Adipocyte (in vitro differentiated cells): Measurements from ENCODE around the gene SCT.

ENCODE experiments used
- DNase-seq: peaks from one replicate; pipeline ENCODE4 v3.0.0-alpha.2; 2015; ENCODE audit warnings: low read depth
- H3K27me3 ChIP-seq: replicated peaks from 2 replicates; pipeline ENCODE4 v1.7.0; 2013; ENCODE audit warnings: mild to moderate bottlenecking, low read length, moderate library complexity; ENCODE audit not compliant: control insufficient read depth, insufficient read depth
- H3K36me3 ChIP-seq: 2 replicates; pipeline ENCODE4 v1.7.0; 2013; ENCODE audit warnings: low read length, mild to moderate bottlenecking, moderate library complexity; ENCODE audit not compliant: control insufficient read depth, insufficient read depth, severe bottlenecking
- H3K4me1 ChIP-seq: 2 replicates; pipeline ENCODE4 v1.7.0; 2013; ENCODE audit warnings: mild to moderate bottlenecking, low read length, moderate library complexity; ENCODE audit not compliant: control insufficient read depth, insufficient read depth
- H3K4me3 ChIP-seq: 2 replicates; pipeline ENCODE4 v1.7.0; 2013; ENCODE audit warnings: mild to moderate bottlenecking, low read length, moderate library complexity
- H3K9ac ChIP-seq: 2 replicates; pipeline ENCODE4 v1.7.0; 2013; ENCODE audit warnings: mild to moderate bottlenecking, low read length, moderate library complexity
- H3K9me3 ChIP-seq: 2 replicates; pipeline ENCODE4 v1.7.0; 2013; ENCODE audit warnings: mild to moderate bottlenecking, low read length, moderate library complexity; ENCODE audit not compliant: control insufficient read depth

SCT gene

GRCh38 chr11:626475-627307 lies at the start of gene SCT:
Gene SCT (minus strand): TSS chr11:627181. CDS start chr11:627143, 38 bp downstream.
- no peaks in the 10 kb centered on the region for H3K4me1 ChIP-seq
- H3K36me3 ChIP-seq: no peaks in the 10 kb centered on the region
- no peaks in the 10 kb centered on the region for H3K9me3 ChIP-seq
- H3K27me3 ChIP-seq: peaks cover 5% of the 10 kb centered on the region
- no peak within 1 kb of the TSS for H3K4me3 ChIP-seq
- no peak for DNase-seq
- no peak within 1 kb of the TSS for H3K9ac ChIP-seq

GRCh38 chr11:674406-674805 lies 47.4 kb upstream of the SCT start:
- Histone ChIP-seq H3K27me3 (no peaks in the 10 kb centered on the region), H3K4me1 (no peaks in the 10 kb centered on the region), H3K9ac (no peak overlapping the region), H3K36me3 (peaks cover 46% of the 10 kb centered on the region), H3K9me3 (no peaks in the 10 kb centered on the region), H3K4me3 (no peak overlapping the region)
- no peak for DNase-seq

- H3K27me3 ChIP-seq: no peaks in the 10 kb centered on the region
- H3K4me1 ChIP-seq: no peaks in the 10 kb centered on the region
- H3K36me3 ChIP-seq: peaks cover 44% of the 10 kb centered on the region
- no peak overlapping the region for H3K4me3 ChIP-seq
- no peaks in the 10 kb centered on the region for H3K9me3 ChIP-seq
- no peak for DNase-seq
- H3K9ac ChIP-seq: no peak overlapping the region
Measured at GRCh38 chr11:673866-674265, 46.9 kb upstream of the SCT start.

GRCh38 chr11:665704-666281 lies 38.8 kb upstream of the SCT start:
- Histone ChIP-seq H3K9ac (peak overlapping the region; percentile 59), H3K27me3 (no peaks in the 10 kb centered on the region), H3K4me1 (peaks cover 19% of the 10 kb centered on the region), H3K9me3 (no peaks in the 10 kb centered on the region), H3K36me3 (peaks cover 16% of the 10 kb centered on the region), H3K4me3 (peak overlapping the region; percentile 55)
- DNase-seq: peak; percentile 50

- Histone ChIP-seq H3K36me3 (peaks cover 21% of the 10 kb centered on the region), H3K4me3 (peak overlapping the region; percentile 55), H3K27me3 (no peaks in the 10 kb centered on the region), H3K9me3 (no peaks in the 10 kb centered on the region), H3K4me1 (peaks cover 19% of the 10 kb centered on the region), H3K9ac (peak overlapping the region; percentile 59)
- peak; percentile 26 for DNase-seq
Measured at GRCh38 chr11:665062-665703, 38.2 kb upstream of the SCT start.

GRCh38 chr11:662689-663274 lies 35.8 kb upstream of the SCT start:
- Histone ChIP-seq H3K9ac (no peak overlapping the region), H3K27me3 (no peaks in the 10 kb centered on the region), H3K4me3 (no peak overlapping the region), H3K9me3 (no peaks in the 10 kb centered on the region), H3K36me3 (peaks cover 37% of the 10 kb centered on the region), H3K4me1 (peaks cover 15% of the 10 kb centered on the region)
- peak; percentile 60 for DNase-seq

GRCh38 chr11:660681-661444 lies 33.9 kb upstream of the SCT start:
- no peak for DNase-seq
- H3K27me3 ChIP-seq: no peaks in the 10 kb centered on the region
- no peak overlapping the region for H3K4me3 ChIP-seq
- H3K4me1 ChIP-seq: peaks cover 9% of the 10 kb centered on the region
- no peaks in the 10 kb centered on the region for H3K9me3 ChIP-seq
- peaks cover 39% of the 10 kb centered on the region for H3K36me3 ChIP-seq
- H3K9ac ChIP-seq: no peak overlapping the region

GRCh38 chr11:660281-660680 lies 33.3 kb upstream of the SCT start:
- Histone ChIP-seq H3K4me1 (peaks cover 4% of the 10 kb centered on the region), H3K9ac (no peak overlapping the region), H3K36me3 (peaks cover 39% of the 10 kb centered on the region), H3K9me3 (no peaks in the 10 kb centered on the region), H3K27me3 (no peaks in the 10 kb centered on the region), H3K4me3 (no peak overlapping the region)
- DNase-seq: no peak

- H3K9ac ChIP-seq: no peak overlapping the region
- no peak overlapping the region for H3K4me3 ChIP-seq
- H3K9me3 ChIP-seq: no peaks in the 10 kb centered on the region
- no peaks in the 10 kb centered on the region for H3K4me1 ChIP-seq
- no peak for DNase-seq
- H3K27me3 ChIP-seq: no peaks in the 10 kb centered on the region
- peaks cover 39% of the 10 kb centered on the region for H3K36me3 ChIP-seq
Measured at GRCh38 chr11:659532-660085, 32.6 kb upstream of the SCT start.

- H3K9me3 ChIP-seq: no peaks in the 10 kb centered on the region
- no peak for DNase-seq
- no peak overlapping the region for H3K4me3 ChIP-seq
- H3K36me3 ChIP-seq: peaks cover 40% of the 10 kb centered on the region
- H3K9ac ChIP-seq: no peak overlapping the region
- no peaks in the 10 kb centered on the region for H3K27me3 ChIP-seq
- no peaks in the 10 kb centered on the region for H3K4me1 ChIP-seq
Measured at GRCh38 chr11:657691-658126, 30.7 kb upstream of the SCT start.
